GM19328 (cell line): ENCODE results near the gene RPL32.

Source experiments
- ATAC-seq: cut with Tn5 transposase; IDR thresholded peaks from one replicate; pipeline ENCODE4 v1.9.1; 2021; ENCODE audit warnings: mild to moderate bottlenecking, moderate library complexity; ENCODE audit not compliant: unreplicated experiment

Gene RPL32

GRCh38 chr3:12833222-12834161 lies 7.9 kb downstream of the RPL32 start:
- no peak for ATAC-seq

- no peak for ATAC-seq
These were observed 8.8 kb downstream of the RPL32 start for GRCh38 chr3:12832350-12833221.

GRCh38 chr3:12831301-12831866 lies 10.0 kb downstream of the RPL32 start:
- no peak for ATAC-seq

- ATAC-seq, result no peak
These were observed 10.6 kb downstream of the RPL32 start for GRCh38 chr3:12830785-12831156.

GRCh38 chr3:12829886-12830784 lies 11.2 kb downstream of the RPL32 start:
- ATAC-seq, result no peak

GRCh38 chr3:12829404-12829803 lies 12.0 kb downstream of the RPL32 start:
- no peak for ATAC-seq

- ATAC-seq, result no peak
These were observed 12.6 kb downstream of the RPL32 start for GRCh38 chr3:12828751-12829150.

- no peak for ATAC-seq
These were observed 16.2 kb downstream of the RPL32 start for GRCh38 chr3:12825156-12825555.

- ATAC-seq, result no peak
These were observed 17.1 kb downstream of the RPL32 start for GRCh38 chr3:12824299-12824698.

- no peak for ATAC-seq
These were observed 18.5 kb downstream of the RPL32 start for GRCh38 chr3:12822725-12823373.

- no peak for ATAC-seq
These were observed 22.6 kb downstream of the RPL32 start for GRCh38 chr3:12818773-12819172.

GRCh38 chr3:12818273-12818672 lies 23.1 kb downstream of the RPL32 start:
- no peak for ATAC-seq

GRCh38 chr3:12817343-12817710 lies 24.0 kb downstream of the RPL32 start:
- ATAC-seq, result no peak

GRCh38 chr3:12816521-12817342 lies 24.6 kb downstream of the RPL32 start:
- ATAC-seq, result no peak

- ATAC-seq, result no peak
These were observed 25.6 kb downstream of the RPL32 start for GRCh38 chr3:12815719-12816118.

- no peak for ATAC-seq
These were observed 26.3 kb downstream of the RPL32 start for GRCh38 chr3:12815078-12815477.

GRCh38 chr3:12813967-12814366 lies 27.4 kb downstream of the RPL32 start:
- ATAC-seq, result no peak

- ATAC-seq, result no peak
These were observed 28.6 kb downstream of the RPL32 start for GRCh38 chr3:12812812-12813211.

GRCh38 chr3:12810961-12811360 lies 30.4 kb downstream of the RPL32 start:
- no peak for ATAC-seq
